GM19468 (cell line): ENCODE measurements around the gene PKIG.

Experiments
- ATAC-seq: cut with Tn5 transposase; IDR thresholded peaks from one replicate; pipeline ENCODE4 v1.9.1; 2021; ENCODE audit warnings: mild to moderate bottlenecking, moderate library complexity, moderate number of reproducible peaks; ENCODE audit not compliant: unreplicated experiment; ENCODE audit errors: extremely low read depth

The PKIG gene

DNA sequence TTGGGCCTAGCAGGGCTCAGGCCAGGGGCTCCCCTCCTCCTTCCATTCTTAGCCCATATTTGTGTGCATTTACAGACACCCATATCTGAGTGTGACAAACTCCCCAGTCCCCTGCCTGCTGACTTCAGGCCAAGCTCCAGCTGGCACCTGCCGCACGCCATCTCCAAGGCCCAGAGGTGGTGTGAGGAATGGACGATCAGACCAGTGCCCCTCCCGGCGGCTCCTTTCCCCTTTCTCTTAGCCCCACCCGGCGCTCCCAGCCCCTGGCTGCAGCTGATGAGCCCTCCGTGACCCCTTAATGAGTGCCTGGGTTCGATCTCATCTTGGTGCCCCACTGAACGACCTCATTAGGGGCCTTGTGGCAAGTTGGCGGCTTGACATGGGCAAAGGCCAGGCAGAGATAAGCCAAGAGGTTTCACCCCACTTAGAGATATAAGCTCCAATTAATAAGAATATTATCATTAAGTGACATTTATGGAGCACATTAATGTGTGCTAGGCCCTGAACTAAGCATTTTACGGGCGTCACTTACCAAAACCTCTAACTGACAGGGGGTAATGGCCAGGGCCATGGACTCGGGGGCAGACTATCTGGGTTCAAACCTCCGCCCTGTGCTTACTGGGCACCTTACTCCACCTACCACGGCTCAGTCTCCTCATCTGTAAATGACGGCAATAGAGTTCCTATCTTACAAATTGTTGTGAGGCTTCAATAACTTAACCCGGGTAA lies 51.7 kb downstream of the PKIG start:
- no peak for ATAC-seq

DNA sequence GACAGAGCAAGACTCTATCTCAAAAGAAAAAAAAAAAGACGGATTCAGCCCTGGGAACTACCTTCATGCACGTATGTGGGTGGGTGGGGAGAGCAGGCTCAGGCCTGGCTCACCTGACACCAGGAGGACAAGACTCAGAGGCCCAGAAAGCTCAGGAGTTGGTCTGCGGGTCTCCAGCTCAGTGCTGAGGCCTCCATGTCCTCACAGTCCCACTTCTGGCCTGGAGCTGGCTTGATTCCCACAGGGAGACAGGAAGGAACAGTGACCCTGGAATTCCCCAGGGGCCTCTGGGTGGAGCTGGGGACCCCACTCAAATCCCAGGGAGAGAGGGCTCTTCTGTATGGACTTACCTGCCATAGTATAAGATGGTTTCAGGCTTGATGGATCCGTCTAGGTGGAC lies 53.5 kb downstream of the PKIG start:
- no peak for ATAC-seq

DNA sequence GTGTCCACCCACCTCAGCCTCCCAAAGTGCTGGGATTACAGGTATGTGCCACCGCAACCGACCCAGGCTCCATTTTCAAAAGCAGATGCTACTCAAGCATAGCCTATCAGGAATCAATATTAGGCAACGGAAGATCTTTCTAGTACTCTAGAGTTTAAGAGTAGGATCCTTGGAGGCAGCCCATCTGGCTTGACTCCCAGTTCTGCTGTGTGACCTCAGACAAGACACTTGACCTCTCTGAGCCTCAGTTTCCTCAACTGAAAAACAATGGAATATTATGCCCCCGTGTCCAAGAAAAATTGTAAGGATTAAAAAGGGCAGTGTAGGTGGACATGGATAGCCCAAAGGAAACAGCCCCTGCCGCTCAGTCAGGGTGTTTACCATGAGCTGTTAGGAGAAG lies 54.7 kb downstream of the PKIG start:
- no peak for ATAC-seq

DNA sequence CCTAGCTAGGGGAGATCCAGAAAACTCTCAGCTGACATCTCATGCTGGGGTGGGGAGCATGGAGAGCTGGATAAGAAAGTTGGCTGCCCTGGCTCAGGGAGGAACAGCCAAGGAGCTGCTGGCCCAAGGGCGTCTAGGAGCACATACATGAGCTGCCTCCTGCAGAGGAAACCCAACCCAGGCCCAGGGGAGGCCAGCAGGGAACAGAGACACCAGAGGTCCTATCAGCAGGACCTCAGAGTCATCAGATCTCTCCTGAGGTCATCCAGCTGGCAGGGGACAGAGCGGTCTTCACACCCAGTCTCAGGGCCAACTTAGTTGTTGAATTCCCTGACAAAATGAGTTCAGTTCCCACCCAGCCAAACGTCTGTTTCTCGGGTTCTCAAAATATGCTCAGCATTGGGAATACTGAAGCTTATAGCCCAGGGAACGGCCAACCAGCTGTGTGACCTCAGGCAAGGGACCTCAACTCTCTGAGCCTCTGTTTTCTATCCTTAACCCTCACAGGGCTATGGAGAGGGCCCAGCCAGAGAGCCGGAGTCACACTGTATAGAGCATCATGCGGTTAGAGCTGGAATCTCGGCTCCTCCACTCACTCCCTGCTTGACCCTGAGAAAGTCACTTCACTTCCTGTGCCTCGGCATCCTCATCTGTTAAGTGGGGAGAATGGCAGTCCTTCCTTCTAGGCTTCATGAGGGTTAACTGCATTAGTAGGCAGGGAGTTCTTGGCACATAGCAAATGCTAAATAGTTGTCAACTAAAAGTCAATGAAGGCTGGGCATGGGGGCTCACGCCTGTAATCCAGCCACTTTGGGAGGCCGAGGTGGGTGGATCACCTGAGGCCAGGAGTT lies 55.4 kb downstream of the PKIG start:
- no peak for ATAC-seq

DNA sequence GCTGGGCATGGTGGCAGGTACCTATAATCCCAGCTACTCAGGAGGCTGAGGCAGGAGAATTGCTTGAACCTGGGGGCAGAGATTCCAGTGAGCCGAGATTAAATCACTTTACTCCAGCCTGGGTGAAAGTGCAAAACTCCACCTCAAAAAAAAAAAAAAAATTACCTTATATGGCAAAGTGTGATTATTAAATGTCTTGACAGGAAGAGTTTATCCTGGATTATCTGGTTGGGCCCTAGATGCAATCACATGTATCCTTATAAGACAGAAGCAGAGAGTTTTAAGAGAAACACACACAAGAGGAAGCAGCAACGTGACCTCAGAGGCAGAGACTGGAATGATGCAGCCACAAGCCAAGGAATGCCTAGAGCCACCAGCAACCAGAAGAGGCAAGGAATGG lies 58.1 kb downstream of the PKIG start:
- no peak for ATAC-seq

DNA sequence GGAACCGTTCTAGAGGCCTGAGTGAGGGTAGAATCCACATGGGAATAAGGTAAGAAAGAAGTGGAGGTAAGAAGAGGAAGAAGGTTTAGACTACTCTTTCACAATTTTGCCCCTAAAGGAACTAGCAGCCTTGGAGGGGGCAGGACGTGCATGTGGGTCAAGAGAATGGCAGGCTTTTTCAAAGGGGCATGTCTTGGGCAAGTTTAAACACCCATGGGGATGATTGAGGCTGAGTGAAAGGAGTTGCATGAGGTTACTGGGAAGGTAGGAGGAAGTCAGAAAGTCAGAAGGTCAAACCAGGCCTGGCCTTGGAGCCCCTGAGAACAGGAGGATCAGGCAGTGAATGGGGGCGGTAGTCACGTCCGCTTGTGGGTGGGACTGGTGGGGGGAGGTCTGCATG lies 58.9 kb downstream of the PKIG start:
- no peak for ATAC-seq

DNA sequence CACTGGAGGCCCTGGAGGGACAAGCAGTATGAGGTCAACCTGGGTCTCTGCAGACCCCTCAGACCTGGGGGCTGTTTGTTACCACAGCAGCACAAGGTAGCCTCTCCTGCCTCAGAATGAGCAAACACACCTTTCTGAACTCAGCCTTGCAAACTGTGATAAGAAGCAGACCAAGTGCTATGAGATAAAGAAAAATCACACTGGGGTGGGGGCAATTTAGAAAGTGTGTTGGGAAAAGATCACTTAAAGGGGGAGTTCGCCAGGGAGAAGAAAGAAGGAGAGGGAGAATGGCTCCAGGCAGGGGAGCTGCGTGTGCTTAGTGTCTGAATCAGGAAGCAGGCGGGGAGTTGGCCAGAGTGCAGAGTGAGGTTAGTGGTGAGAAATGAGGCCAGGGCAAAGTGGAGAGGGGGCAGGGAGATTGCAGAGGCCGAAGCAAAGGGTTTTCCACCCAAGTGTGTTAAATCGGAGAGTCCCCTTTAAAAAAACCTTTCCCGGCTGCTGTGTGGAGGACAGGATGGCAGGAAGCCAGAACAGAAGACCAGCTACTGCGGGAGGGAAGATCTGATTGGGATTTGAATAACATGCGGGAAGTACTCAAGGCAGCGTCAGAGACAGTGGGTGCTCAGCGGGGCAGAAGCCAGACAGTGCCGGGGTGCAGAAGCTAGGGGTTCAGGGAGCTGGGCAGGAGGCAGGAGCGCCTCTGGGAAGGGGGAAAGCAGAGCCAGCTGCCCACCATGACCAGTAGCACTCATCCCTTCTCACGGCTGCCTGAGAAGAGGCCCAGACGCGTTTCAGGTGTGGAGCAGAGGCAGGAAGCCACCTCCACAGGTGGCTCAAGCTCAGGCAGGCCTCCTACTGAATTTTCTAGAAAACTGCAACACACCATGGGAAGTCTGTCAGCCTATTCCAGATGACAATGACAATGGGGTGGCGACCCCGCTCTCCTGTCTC lies 60.1 kb downstream of the PKIG start:
- ATAC-seq: no peak

DNA sequence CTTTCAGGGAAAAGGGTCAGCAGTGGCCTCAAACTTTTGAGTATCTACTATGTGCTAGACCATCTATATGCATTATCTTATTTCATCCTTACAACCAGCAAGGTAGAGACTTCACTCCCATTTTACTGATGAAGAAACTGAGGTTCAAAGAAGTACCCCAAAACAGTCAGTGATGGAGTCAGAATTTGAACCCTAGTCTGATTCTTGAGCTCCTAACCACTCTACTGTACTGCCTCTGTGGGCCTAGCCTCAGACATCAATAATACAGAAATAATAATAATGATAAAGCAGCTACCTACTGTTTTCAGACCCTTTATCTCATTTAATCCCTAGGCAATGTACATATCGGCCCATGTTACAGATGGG lies 60.8 kb downstream of the PKIG start:
- ATAC-seq: no peak

DNA sequence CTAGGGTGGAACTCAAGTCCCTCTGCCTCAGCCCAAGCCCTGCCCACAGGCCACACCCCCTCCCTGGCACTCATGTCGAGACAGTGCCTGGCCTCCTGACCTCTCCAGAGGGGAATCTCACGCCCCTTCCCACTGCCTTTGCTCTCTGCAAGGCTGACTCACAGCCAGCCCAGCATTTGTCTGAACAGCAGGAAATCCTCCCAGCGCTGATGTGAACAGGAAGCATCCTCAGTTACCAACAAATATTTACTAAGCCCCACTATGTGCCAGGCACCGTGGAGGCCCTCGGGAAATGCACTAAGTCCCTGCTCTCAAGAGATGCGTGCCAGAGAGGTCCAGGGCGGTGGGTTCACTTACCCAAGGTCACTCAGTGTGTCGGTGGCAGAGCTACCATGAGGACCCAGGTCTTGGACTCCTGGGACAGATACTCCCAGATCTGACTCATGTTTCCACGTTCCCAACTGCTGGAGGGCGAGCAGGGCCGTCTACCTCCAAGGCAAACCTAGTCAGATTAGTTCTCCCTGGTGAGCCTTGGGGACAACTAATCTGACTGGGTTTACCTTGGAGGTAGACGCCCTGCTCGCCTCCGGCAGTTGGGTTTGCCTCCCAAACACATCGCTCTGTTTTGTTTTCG lies 61.3 kb downstream of the PKIG start:
- ATAC-seq: no peak

DNA sequence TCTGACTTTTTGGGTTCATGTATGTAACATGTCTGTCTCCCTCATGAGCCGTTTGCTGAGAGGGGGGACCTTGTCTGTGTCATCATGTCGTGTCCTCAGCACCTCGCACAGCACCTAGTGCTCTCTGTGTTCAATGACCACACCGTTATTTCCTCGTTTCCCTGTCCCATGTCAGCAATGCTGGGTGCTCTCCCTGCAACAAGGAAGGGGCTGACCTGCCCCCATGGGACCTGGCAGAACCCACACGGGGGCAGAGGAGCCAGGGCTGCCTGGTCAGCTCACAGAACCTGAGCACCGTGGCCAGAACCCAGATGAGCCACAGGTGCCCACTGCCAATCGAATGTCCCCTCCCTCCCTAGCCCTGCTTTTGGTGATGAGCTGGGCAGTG lies 61.8 kb downstream of the PKIG start:
- no peak for ATAC-seq

DNA sequence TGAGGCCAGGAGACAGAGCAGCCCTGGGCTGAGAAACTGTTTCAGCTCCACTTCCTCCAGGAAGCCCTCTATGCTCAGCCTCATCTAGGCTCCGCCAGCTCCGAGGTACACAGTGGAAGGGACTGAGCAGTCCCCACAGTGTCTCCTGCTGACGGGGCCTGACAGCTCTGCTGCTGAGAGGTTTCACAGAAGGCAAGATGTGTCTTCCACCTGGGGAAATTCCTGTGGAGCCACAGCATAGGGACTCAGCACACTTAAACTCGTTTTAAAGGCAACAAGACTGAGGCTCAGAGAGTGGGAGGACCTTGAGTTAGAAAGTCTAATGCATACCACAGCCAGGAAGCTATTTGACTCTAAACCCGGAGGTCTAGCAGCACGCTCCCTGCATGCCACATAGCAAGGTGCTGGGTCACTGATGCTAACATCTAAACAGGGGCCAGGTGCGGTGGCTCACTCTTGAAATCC lies 62.3 kb downstream of the PKIG start:
- no peak for ATAC-seq

DNA sequence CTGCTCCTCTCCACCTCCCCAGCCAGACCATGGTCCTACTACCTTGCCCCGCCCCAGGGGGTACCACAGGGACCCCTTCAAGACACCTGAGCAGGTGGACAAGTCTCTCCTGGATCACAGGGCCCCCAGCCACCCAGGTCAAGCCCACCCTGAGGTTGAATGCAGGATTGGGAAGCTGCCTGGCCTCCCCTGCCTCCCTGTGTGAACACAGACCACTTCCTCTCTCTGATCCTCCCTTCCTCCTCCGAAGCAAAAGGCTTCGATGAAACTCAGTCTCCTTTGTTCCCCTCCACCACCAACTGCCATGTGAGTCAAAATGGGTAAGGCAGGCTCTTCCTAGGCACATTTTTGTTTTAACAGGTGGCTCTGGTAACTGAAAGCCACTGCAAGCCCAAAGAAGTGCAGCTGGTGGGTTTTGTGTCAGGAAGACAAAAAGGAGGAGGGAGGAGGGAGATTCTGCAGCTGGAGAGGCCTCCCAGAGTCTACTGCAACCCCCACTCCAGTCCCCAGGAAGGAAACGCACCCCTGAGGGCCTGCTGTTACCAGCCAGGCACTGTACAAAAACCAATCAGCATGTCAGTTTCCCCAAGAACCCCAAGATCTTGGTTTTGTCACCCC lies 63.8 kb downstream of the PKIG start:
- ATAC-seq: no peak

DNA sequence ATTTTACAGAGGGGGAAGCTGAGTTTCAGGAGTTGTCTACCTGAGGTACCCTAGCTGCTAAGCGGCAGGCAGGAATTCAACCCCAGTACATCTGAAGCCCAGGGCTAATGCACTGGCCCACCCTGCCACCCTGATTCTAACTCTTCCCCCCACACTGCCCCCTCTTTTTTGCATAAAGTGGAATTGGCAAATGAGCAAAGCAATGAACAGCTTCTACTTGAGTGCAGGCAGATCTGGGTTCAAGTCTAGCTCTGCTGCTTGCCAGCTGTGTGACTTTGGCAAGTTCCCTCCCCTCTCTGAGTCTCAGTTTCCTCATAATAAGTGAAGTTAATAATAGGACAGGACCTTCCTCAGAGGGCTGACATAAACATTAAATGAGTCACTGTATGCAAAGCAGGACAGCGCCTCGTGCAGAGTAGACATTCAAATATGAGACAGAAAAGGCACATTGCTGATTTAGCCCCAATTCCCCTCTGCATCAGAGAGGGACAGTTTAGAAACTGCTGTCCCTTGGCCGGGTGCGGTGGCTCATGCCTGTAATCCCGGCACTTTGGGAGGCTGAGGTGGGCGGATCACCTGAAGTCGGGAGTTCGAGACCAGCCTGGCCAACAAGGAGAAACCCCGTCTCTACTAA lies 64.4 kb downstream of the PKIG start:
- ATAC-seq: peak; percentile 18

DNA sequence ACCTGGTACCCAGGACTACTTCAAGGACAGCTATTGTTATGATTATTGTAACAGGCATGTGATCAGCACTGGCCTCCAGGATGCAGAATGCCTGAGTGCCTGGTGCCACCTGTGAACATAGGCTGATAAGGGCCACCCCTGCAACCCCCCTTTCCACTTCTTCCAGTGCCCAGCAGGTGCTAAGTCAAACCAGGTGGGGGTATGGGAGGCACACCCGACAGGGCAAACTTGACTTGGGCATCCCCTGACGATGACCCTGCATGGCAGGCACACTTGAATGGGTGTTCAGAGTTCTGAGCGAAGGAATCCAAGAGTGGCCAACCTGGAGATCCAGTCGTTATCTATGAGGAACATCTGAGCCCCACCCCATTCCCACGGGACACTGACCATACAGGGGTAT lies 65.7 kb downstream of the PKIG start:
- no peak for ATAC-seq

DNA sequence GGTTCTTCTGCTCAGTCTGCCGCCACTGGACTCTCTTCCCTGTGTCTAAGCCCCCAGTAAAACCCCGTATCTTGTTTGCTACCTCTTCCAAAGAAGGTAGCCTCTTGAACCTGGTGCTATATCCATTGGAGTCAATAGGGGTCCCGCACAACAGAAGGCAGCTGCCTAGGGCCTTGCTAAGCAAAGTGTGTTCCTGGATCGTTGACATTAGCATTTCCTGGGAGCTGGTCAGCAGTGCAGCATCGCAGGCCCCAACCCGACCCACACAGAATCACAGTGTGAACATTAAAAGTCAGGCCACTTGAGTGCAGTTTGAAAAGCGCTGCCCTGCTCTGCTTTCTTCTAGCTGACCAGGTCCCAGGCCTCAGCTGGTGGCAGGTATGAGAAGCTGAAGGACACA lies 66.2 kb downstream of the PKIG start:
- no peak for ATAC-seq

DNA sequence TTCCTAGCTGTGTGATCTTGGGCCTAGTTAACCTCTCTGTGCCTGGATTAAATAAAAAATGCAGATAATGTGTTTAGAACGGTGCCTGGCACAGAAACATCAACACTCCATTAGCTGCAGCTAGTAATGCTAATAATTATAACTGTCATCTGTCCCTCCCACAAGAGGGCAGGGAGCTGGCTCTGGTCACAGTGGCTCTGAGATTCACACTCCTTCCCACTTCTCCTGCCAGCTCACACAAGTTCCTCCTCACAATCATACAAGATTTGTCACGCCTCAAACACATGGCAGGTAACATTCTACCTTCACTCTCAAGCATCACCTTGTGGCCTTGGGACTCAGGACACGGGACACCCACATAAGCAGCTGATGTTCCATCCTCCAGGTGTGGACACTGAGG lies 66.7 kb downstream of the PKIG start:
- no peak for ATAC-seq

DNA sequence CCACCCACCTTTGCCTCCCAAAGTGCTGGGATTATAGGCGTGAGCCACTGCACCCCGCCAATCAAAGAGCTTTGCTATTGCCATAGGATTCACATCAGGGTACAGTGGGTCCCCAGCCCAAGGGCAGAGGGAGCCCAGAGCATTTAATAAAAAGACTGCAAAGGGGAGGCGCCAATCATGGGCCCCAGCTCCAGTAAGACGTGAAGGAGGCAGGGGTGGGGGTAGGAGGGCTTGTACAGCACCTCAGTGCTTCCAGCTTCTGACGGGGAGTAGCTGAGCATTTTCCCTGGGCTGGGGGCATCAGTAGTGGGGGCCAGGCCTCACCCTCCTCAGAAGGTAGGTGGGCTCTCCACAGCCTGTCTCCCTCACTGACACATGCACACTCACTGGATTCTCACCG lies 67.6 kb downstream of the PKIG start:
- ATAC-seq: no peak

DNA sequence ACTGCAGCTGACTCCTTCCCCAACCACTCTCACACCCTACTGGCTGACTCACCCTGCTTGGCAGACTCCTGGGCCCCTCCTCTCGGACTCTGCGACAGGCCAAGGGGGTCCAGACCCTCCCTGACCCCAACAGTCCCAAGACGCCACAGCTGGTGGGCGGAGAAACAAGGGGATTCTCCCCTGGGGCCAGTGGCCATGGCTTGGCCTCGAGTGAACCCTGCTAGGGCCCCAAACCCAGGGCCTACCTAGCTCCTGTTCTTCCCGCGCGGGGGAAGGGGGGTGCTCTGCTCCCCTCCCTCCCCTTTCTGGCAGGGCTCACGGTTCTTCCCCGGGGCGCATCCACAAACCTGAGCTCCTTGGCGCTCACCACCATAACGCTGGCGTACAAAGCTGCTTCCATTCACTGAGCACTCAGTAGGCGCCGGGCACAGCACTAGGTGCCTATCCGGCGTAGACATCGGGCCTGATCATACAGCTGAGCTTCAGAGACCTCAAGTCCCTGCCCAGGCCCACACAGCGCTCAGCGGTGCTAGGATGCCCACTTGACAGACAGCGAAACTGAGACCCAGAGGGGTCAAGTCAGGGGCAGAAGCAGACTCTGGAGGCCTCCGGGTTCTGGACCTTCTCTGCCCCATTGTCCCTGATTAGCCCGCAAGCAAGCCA lies 68.5 kb downstream of the PKIG start:
- ATAC-seq: no peak

DNA sequence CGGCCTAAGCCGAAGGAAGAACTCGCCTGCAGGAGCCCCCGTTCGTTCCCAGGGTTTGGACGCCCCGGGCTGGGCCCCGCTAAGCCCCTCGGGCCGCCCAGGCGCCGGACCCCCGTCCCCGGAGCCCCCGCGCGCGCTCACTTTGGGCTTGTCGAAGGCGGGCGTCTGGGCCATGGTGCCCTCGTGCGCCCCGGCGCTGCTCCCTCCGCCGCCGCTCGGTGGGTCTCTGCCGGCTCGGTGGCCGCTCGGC lies 69.0 kb downstream of the PKIG start:
- no peak for ATAC-seq
